Measurements from ENCODE around the gene TMOD1. TPM values are rescaled to one million over a fixed set of nuclear protein-coding genes. Genes with fewer than 3 reads are reported as not detected.

TMOD1 gene
- total RNA-seq, 3 donors from 2014 or later (not counting 1 experiment from before 2014, with no cell fraction given), result 1.9 to 3.2 (median 2.0) TPM

DNA sequence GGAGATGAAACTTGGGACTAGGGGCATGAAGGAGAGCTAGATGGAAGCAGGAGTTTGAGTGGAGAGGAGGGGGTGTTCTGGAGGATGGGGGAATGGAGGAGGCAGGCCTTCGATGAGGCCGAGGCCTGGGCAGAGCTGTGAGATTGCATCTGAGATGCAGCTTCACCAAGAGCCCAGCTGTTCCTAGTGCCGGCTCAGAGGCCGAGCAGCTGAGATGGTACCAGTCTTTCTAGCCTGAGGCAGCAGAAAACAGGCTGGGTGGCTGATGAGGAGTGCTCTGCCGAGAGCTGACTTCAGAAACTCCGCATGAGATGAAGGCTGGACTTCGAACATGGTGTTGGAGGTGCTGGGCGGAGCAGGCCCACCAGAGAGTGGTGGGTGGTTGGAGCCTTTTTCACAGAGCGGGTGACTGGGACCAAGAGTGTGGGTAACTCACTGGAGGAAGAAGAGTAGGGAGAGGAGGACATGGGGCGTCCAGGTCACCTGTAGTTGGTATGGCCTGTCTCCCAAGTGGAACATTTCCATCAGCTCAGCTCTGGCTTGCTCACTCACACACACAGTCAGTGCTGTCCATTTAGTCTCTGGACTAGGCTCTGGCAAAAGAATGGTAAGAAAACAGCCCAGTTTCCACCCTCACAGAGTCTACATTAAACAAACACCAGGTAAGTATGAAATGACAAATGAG lies 54.7 kb downstream of the TMOD1 start:
- Histone ChIP-seq H3K27me3 (ENCODE audit: control insufficient read depth, insufficient read depth, low read length) (no peaks in the 10 kb centered on the region), H3K27ac (ENCODE audit: low read length) (no peak overlapping the region), H3K4me1 (ENCODE audit: control insufficient read depth, insufficient read depth, low read length) (no peaks in the 10 kb centered on the region), H3K9me3 (ENCODE audit: control insufficient read depth, insufficient read depth, low read length) (no peaks in the 10 kb centered on the region), H3K4me3 (ENCODE audit: low read length) (no peak overlapping the region), H3K36me3 (ENCODE audit: control insufficient read depth, insufficient read depth, low read length) (no peaks in the 10 kb centered on the region)
- Mint-ChIP-seq H3K4me3 (no peak overlapping the region), H3K36me3 (no peaks in the 10 kb centered on the region), H3K9me3 (no peaks in the 10 kb centered on the region), H3K27ac (no peak overlapping the region), H3K27me3 (ENCODE audit: low read depth in 2 of 2) (peaks cover 37 to 55% of the 10 kb centered on the region in 2 donors), H3K4me1 (peaks cover 0 to 6% of the 10 kb centered on the region in 2 donors)
- ATAC-seq (no peak), DNase-seq (no peak)
- TF ChIP-seq, protein P1, sequence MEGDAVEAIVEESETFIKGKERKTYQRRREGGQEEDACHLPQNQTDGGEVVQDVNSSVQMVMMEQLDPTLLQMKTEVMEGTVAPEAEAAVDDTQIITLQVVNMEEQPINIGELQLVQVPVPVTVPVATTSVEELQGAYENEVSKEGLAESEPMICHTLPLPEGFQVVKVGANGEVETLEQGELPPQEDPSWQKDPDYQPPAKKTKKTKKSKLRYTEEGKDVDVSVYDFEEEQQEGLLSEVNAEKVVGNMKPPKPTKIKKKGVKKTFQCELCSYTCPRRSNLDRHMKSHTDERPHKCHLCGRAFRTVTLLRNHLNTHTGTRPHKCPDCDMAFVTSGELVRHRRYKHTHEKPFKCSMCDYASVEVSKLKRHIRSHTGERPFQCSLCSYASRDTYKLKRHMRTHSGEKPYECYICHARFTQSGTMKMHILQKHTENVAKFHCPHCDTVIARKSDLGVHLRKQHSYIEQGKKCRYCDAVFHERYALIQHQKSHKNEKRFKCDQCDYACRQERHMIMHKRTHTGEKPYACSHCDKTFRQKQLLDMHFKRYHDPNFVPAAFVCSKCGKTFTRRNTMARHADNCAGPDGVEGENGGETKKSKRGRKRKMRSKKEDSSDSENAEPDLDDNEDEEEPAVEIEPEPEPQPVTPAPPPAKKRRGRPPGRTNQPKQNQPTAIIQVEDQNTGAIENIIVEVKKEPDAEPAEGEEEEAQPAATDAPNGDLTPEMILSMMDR (IDR thresholded peaks at IDR 0.05), result no peak
- intact Hi-C loops (cut with micrococcal nuclease), result no loop called here
- WGBS (ENCODE audit: insufficient coverage), result 94% methylated on average over 9 of the region's 10 CpGs

DNA sequence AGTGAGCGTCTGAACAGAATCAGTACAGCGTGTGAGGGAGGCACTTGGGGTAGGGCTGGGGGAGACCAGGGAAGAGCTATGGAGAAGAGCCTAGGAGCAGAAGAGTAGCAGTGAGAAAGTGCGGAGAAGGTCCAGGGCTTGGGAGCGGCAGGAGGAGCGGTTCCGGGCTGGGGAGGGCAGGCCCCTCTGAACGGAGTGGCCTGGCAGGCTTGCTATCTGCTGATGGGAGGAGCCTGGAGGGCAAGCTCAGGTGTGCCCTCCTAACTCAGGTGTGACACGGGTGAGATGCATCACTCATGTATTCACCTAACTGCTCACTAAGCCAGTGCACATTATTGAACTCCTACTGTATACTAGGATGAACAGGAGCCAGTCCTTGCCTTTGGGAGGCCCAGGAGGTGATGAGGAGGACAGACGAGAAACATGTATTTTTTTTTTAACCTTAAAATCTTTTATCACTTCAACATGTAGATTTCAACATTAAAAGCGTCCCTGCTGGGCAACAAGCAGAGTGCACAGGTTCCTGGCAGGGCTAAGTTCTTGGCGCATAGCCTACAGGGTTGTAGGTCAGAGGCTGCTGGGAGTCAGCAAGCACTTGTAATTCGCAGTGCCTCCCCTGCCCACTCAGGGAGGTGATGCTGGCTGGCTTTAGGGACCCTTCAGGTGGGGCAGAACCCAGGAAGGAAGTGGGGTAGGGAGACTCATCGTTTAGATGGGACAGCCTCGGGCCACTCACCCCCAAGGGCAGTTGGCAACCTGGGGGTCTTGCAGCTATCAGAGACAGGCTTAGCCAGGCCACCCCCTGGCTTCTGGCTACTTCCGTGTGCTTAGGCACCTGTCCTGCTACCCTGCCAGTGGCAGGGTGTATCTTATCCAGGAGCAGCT lies 55.5 kb downstream of the TMOD1 start:
- Histone ChIP-seq H3K9me3 (ENCODE audit: control insufficient read depth, insufficient read depth, low read length) (no peaks in the 10 kb centered on the region), H3K27ac (ENCODE audit: low read length) (no peak overlapping the region), H3K27me3 (ENCODE audit: control insufficient read depth, insufficient read depth, low read length) (no peaks in the 10 kb centered on the region), H3K4me3 (ENCODE audit: low read length) (no peak overlapping the region), H3K36me3 (ENCODE audit: control insufficient read depth, insufficient read depth, low read length) (no peaks in the 10 kb centered on the region), H3K4me1 (ENCODE audit: control insufficient read depth, insufficient read depth, low read length) (no peaks in the 10 kb centered on the region)
- TF ChIP-seq, protein P1 (IDR thresholded peaks at IDR 0.05), result no peak
- intact Hi-C loops (cut with micrococcal nuclease), result no loop called here
- no peaks in the 10 kb centered on the region for H3K9me3 Mint-ChIP-seq
- no peak for ATAC-seq
- H3K4me3 Mint-ChIP-seq, result no peak overlapping the region
- H3K27me3 Mint-ChIP-seq (ENCODE audit: low read depth in 2 of 2), result peaks cover 40 to 51% of the 10 kb centered on the region in 2 donors
- H3K4me1 Mint-ChIP-seq, result peaks cover 0 to 6% of the 10 kb centered on the region in 2 donors
- WGBS (ENCODE audit: insufficient coverage), result 79% methylated on average over 15 of the region's 15 CpGs
- DNase-seq, result no peak
- no peaks in the 10 kb centered on the region for H3K36me3 Mint-ChIP-seq
- H3K27ac Mint-ChIP-seq, result no peak overlapping the region

DNA sequence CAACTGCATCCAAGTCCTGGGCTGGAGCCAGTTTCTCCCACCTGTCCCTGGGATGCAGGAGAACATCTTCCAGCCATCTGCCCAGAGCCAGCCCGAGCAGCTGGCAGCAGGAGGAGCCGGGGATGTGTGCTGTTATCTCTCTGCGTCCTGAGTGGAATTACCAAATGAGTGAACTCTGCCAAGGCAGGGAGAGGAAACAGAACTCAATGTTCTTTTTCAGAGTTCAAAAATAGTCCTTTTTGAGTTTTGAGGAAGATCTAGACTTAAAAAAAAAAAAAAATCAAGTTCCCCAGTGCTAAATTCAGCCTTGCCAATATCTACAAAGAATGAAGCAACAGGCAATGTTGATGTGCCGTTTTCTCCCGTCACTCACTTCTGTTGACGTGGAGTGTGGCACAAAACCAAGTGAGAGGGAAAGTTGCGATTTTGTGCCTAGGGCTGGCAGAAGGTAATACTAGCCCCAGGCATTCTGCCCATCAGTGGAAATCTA lies 56.2 kb downstream of the TMOD1 start:
- DNase-seq (no peak), ATAC-seq (no peak)
- Histone ChIP-seq H3K4me1 (ENCODE audit: control insufficient read depth, insufficient read depth, low read length) (no peaks in the 10 kb centered on the region), H3K4me3 (ENCODE audit: low read length) (no peak overlapping the region), H3K36me3 (ENCODE audit: control insufficient read depth, insufficient read depth, low read length) (no peaks in the 10 kb centered on the region), H3K27me3 (ENCODE audit: control insufficient read depth, insufficient read depth, low read length) (no peaks in the 10 kb centered on the region), H3K9me3 (ENCODE audit: control insufficient read depth, insufficient read depth, low read length) (no peaks in the 10 kb centered on the region), H3K27ac (ENCODE audit: low read length) (no peak overlapping the region)
- no peak overlapping the region for H3K27ac Mint-ChIP-seq
- WGBS (ENCODE audit: insufficient coverage), result 19% methylated on average over 7 of the region's 7 CpGs
- H3K9me3 Mint-ChIP-seq, result no peaks in the 10 kb centered on the region
- TF ChIP-seq, protein P1 (IDR thresholded peaks at IDR 0.05), result no peak
- H3K27me3 Mint-ChIP-seq (ENCODE audit: low read depth in 2 of 2), result peaks cover 35 to 44% of the 10 kb centered on the region in 2 donors
- intact Hi-C loops (cut with micrococcal nuclease), result no loop called here
- no peaks in the 10 kb centered on the region for H3K36me3 Mint-ChIP-seq
- H3K4me3 Mint-ChIP-seq, result no peak overlapping the region
- peaks cover 0 to 6% of the 10 kb centered on the region in 2 donors for H3K4me1 Mint-ChIP-seq

Data from natural killer cell (primary cell).